Prostate gland (tissue), 2 donors: ENCODE measurements around the gene DMD. TPM values are rescaled to one million over a fixed set of nuclear protein-coding genes. Genes with fewer than 3 reads are reported as not detected.

Experiments used
- DNase-seq: peaks from one replicate; pipeline ENCODE4 v3.0.0-alpha.2; 2019; ENCODE audit warnings: low spot score
- H3K27ac ChIP-seq, 2 donors: fragments of 200-600 bp; sonication (generic); 2 replicates each; pipeline ENCODE4 v1.5.1; 2017 to 2019
- H3K27me3 ChIP-seq: fragments of 200-600 bp; sonication (generic); replicated peaks from 2 replicates; pipeline ENCODE4 v1.5.1; 2019; ENCODE audit not compliant: insufficient read depth
- H3K36me3 ChIP-seq, 2 donors: fragments of 200-600 bp; sonication (generic); 1 replicate in 1 of 2; 2 replicates in 1 of 2; pipeline versions ENCODE4 v1.5.1 to v1.8.1; 2017 to 2019
- H3K4me1 ChIP-seq: fragments of 200-600 bp; sonication (generic); replicated peaks from 2 replicates; pipeline ENCODE4 v1.5.1; 2019
- H3K4me3 ChIP-seq, 2 donors: fragments of 200-600 bp; sonication (generic); 2 replicates each; pipeline ENCODE4 v1.5.1; 2017 to 2019
- H3K9me3 ChIP-seq: fragments of 200-600 bp; sonication (generic); 2 replicates; pipeline ENCODE4 v1.5.1; 2017
- CTCF ChIP-seq, 4 experiments: fragments of 200-600 bp in 2 of 4; fragments of 450-650 bp in 2 of 4; sonication (generic) in 2 of 4; IDR thresholded peaks; 1 replicate in 3 of 4; 2 replicates in 1 of 4; pipeline ENCODE4 v1.5.1; 2016 to 2019; ENCODE audit warnings: antibody characterized with exemption in 4 of 4, mild to moderate bottlenecking in 2 of 4, moderate library complexity in 2 of 4
- POLR2A ChIP-seq: fragments of 450-650 bp; IDR thresholded peaks from one replicate; pipeline ENCODE4 v1.6.1; 2016; ENCODE audit warnings: antibody characterized with exemption, mild to moderate bottlenecking
- POLR2AphosphoS5 ChIP-seq: sonication (generic); formaldehyde crosslinking; IDR thresholded peaks from one replicate; pipeline ENCODE4 v1.6.1; 2017; ENCODE audit warnings: antibody characterized with exemption
- WGBS: methylation state at CpG from one replicate; pipeline ENCODE4 v1.1.5; 2018; 5-methylcytosine and 5-hydroxymethylcytosine counted together
- intact Hi-C: fragments of 100-400 bp; cut with DNase I; formaldehyde crosslinking; loops from one replicate; pipeline ENCODE4 v1.14.2; 2022
- total RNA-seq, 2 donors: library from RNA; depleted of rRNA; stranded (reverse); fragments of >200 nt; gene quantifications; one replicate each; pipeline ENCODE4 v1.1.0, GENCODE V29; 2016

Gene DMD
- total RNA-seq, 2 donors from 2014 or later = 17.6 to 34.8 TPM

GRCh38 chrX:33142331-33142730 is 69.0 kb downstream of the DMD start:
- no peaks in the 10 kb centered on the region for H3K27me3 ChIP-seq
- H3K4me1 ChIP-seq = no peaks in the 10 kb centered on the region
- DNase-seq = no peak
- TF ChIP-seq POLR2AphosphoS5 = no peak
- H3K9me3 ChIP-seq = no peaks in the 10 kb centered on the region
- intact Hi-C loops = no loop called here
- no peak overlapping the region for H3K27ac ChIP-seq
- no peak overlapping the region for H3K4me3 ChIP-seq
- H3K36me3 ChIP-seq = no peaks in the 10 kb centered on the region
- 91% methylated on average over 8 of the region's 8 CpGs for WGBS

- Histone ChIP-seq H3K9me3 (no peaks in the 10 kb centered on the region), H3K4me1 (no peaks in the 10 kb centered on the region), H3K27me3 (no peaks in the 10 kb centered on the region), H3K27ac (no peak overlapping the region), H3K36me3 (no peaks in the 10 kb centered on the region), H3K4me3 (no peak overlapping the region)
- no peak for DNase-seq
- no peak for TF ChIP-seq POLR2A
- no peak for TF ChIP-seq CTCF (IDR thresholded peaks at IDR 0.05)
- TF ChIP-seq POLR2AphosphoS5 = no peak
- 48% methylated on average over 12 of the region's 12 CpGs for WGBS
- intact Hi-C loops = no loop called here
Observed at GRCh38 chrX:33138677-33139249, 72.6 kb downstream of the DMD start.

- no peaks in the 10 kb centered on the region for H3K4me1 ChIP-seq
- no peak overlapping the region for H3K4me3 ChIP-seq
- H3K27ac ChIP-seq = no peak overlapping the region
- no peaks in the 10 kb centered on the region for H3K36me3 ChIP-seq
- 44% methylated on average over 4 of the region's 4 CpGs for WGBS
- DNase-seq = no peak
- H3K9me3 ChIP-seq = no peaks in the 10 kb centered on the region
- H3K27me3 ChIP-seq = no peaks in the 10 kb centered on the region
- TF ChIP-seq POLR2AphosphoS5 = no peak
- no peak for TF ChIP-seq CTCF (IDR thresholded peaks at IDR 0.05)
- no peak for TF ChIP-seq POLR2A
- intact Hi-C loops = no loop called here
Observed at GRCh38 chrX:33134164-33134563, 77.2 kb downstream of the DMD start.

- H3K27ac ChIP-seq = no peak overlapping the region
- no peaks in the 10 kb centered on the region for H3K9me3 ChIP-seq
- intact Hi-C loops = no loop called here
- H3K4me1 ChIP-seq = no peaks in the 10 kb centered on the region
- WGBS = 22% methylated on average over 3 of the region's 3 CpGs
- no peak for DNase-seq
- H3K4me3 ChIP-seq = no peak overlapping the region
- H3K36me3 ChIP-seq = no peaks in the 10 kb centered on the region
- H3K27me3 ChIP-seq = no peaks in the 10 kb centered on the region
- TF ChIP-seq POLR2AphosphoS5 = no peak
- TF ChIP-seq CTCF (IDR thresholded peaks at IDR 0.05) = no peak
- TF ChIP-seq POLR2A = no peak
Observed at GRCh38 chrX:33133320-33133719, 78.0 kb downstream of the DMD start.

GRCh38 chrX:33132569-33132968 is 78.8 kb downstream of the DMD start:
- no peaks in the 10 kb centered on the region for H3K9me3 ChIP-seq
- H3K36me3 ChIP-seq = no peaks in the 10 kb centered on the region
- TF ChIP-seq CTCF (IDR thresholded peaks at IDR 0.05) (no peak), POLR2AphosphoS5 (no peak), POLR2A (no peak)
- H3K4me1 ChIP-seq = no peaks in the 10 kb centered on the region
- intact Hi-C loops = no loop called here
- 41% methylated on average over 3 of the region's 3 CpGs for WGBS
- H3K27ac ChIP-seq = no peak overlapping the region
- no peaks in the 10 kb centered on the region for H3K27me3 ChIP-seq
- DNase-seq = no peak
- H3K4me3 ChIP-seq = no peak overlapping the region
